Hematopoietic multipotent progenitor cell treated with erythropoietin and hydrocortisone succinate and interleukin-3 and kit ligand, for 17 days (in vitro differentiated cells): Measurements from ENCODE around the gene SCN10A.

Experiments used
- DNase-seq: peaks from one replicate; pipeline ENCODE4 v3.0.0-alpha.2; 2015; ENCODE audit warnings: low spot score

The SCN10A gene

GRCh38 chr3:38773528-38773927 lies 42.5 kb downstream of the SCN10A start:
- no peak for DNase-seq

DNA sequence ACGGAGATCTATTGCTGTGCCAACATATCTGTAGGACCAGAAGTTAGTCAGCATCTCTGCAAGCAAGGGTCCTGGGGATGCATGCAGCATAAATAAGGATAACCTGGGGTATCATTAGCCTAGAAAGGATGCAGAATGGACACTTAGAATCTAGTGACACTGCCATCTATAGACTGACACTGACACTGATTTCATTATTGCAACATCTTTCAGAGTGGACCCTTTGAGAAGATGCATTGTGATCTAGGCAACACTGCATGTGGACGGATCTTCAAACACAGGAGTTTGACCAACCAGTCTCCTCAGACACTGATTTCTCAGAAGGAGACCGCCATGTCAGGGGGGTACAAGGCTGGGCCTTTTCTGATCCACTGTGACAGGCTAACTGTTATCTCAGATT lies 52.4 kb downstream of the SCN10A start:
- no peak for DNase-seq

DNA sequence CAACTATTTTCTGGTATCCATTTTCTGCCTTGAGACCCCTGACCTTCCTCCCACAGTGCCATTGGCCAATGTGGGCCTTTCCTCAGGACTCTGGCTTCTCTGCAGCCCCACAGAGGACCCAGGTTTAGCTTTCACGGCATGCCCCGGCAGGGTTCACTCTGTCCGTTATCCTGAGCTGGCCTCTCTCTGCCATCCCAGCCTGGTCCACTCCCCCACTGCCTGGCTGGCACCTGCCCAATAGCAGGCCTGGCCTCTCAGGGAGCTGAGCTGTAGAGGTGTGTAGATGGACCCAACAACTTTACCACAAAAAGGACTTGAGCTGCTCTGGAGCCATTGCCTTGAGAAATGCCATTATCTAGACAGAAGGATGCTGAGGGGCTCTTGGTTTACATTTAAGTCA lies 57.5 kb downstream of the SCN10A start:
- no peak for DNase-seq

DNA sequence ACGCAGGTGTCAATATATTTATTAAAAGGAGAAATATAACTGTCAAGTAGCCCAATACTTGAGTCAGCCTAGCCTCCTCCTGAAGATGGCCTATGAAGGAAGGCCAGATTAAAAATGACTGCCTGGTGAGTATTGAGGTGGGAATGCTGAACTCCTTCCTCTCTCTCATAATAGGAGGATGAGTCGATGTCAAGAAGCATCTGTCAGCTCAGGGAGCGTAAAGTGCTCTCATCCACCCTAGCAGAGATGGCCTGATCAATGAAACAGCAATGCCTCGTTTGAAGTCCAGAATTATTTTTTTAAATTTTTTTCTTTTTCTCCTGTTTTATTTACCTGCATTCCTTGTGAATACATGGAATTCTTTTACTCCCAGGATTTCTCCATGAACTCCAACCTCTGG lies 58.3 kb downstream of the SCN10A start:
- no peak for DNase-seq

DNA sequence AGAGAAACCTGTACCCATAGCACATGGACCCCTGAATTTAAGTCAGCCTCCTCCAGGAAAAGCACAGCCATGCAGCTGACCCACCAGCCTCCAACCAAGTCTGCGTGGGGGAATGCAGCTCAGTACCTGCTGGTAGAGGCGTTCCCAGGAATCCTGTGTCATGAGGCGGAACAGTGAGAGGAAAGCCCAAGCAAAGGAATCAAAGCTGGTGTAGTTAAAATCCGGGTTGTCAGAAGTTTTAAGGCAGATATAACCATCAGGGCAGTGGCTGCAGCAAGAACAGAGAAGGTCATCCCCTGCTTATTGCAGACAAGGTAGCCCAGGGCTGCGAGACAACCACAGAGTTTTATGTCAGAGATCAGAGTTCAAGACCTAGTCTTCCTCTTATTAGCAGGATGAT lies 59.1 kb downstream of the SCN10A start:
- DNase-seq = no peak

DNA sequence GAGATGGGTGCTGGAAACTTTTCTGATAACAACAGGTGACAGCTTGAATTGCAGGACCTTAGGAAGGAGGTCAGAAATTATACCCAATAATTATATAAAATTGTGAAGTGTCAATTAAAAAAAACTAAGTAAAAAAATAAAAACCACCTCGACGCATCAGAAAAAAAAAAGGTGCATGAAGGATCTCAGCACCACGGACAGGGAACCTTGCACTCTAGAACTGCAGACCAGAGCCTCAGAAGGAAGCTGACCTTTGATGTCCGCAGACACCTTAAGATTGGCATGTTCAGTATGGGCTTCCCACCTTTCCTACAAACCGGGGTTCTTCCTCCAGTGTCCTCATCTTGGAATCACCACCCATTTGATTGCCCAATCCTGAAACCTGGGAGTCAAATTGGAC lies 60.9 kb downstream of the SCN10A start:
- no peak for DNase-seq

DNA sequence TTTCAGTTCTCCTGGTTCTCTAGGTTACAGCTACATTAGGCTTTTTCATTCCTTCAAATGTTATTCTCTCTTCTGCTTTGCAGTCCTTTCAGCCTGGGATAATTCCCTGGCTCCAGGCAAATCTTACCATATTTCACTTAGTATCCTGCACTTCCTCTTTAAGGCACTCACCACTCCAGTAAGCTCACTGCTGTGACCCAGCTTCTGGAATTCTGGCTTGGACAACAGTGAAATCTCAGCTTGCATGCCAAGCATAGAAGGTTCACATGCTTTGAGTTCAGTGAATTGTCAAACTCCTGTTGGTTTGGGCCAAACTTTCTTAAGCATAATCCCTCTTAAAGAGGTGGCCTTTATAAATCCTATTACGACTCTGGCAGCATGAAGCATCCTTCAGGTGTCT lies 69.4 kb downstream of the SCN10A start:
- no peak for DNase-seq

DNA sequence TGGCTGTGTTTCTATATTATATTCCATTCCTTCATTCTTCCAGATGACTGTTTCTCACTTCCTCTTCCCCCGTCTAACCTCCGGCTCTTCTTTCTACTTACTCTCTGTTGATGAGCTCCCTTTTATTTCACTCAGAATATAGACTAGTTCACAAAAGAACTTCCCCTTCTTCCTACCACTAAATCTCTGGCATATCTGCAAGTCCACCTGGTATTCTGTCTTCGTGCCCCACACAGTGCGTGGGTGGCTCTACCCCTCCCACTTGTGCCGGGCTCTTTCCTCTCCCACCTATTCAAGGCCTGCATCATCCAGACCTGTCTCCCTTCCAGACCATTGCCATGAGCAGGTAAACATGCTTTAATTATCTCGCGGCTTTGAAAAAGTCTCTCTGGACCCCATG lies 73.0 kb downstream of the SCN10A start:
- DNase-seq = no peak

- DNase-seq = no peak
Observed at GRCh38 chr3:38742550-38742949, 73.5 kb downstream of the SCN10A start.

DNA sequence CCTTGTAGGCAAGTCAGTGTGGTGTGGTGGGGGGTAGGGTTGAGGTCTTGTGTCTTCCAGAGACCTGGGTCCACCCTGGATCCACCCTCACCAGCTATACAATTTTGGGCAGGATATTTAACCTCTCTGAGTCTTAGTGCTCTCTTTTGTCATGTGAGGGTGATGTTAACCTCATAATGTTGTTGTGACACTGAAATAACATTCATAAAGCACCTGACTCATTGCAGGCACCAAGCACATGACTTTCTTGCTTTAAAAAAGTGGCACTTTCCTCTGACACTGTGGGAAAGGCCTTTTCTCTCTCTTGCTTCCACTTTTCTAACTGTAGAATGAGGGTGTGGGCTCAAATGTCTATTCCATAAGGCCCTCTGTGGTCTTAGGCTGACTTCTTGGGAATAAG lies 75.5 kb downstream of the SCN10A start:
- DNase-seq = no peak

- no peak for DNase-seq
Observed at GRCh38 chr3:38739931-38740330, 76.1 kb downstream of the SCN10A start.

DNA sequence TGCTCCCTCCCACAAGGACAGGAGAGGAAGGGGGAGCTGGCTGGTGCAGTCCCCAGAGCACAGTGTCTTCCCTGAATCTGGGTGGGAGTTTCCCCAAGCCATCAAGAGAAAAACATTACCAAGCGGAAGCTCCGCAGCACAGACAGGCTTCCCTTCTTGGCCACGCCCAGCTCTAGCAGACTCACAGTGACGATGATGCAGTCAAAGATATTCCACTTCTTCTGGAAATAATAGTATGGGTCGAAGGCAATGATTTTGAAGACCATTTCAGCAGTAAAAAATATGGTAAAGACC lies 76.7 kb downstream of the SCN10A start:
- DNase-seq = no peak

DNA sequence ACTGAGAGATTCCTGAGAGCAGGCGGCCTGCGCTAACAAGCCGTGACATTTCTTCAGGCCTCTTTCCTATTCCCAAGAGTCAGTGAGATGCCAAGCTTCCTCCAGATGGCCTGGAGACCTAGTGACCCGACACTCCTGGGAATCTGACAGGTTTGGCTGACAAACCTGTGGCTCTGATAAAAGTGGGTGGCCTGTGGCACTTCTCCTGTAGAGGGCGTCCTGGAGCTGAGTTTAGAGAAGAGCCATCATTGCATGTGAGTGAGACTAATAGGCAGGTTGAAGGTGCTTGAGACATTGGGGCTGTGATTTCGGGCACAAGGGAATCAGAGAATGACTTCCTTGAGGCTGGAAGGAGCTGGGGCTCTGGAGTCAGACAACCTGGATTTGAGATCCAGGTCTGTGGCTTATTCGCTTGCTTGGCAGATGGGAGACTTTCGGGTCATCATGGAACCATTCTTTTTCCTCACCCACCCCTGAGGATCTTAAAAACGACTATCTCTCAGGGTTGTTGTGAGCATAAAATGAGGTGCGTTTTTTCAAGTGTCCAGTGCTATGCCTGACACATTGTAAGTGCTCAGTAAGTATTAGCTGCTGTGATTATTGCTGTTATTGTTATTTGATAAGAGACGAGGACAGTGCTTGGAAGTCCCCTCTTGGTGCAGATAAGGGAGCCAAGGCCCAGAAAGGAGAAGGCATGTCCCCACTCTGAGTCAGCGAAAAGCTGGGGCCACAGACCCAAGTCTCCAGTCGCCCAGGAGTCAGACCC lies 77.2 kb downstream of the SCN10A start:
- DNase-seq = peak; percentile 35

DNA sequence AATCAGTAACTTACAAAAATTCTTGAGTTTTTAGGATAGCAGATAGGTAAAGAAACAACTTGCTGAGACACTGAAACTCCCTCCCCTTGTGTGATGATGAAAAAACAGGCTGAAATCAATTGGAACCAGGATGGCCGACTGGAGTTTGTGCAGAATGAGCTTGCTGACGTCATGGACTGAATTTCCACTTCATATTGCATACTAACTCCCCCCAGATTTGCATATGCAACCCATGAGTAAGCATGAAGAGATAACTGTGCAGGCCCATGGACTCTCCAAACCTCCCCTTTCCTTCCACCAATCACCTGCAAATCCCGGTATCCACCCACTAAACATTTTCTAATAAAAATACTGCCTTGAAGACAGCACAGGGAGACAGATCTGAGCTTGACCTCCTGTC lies 84.5 kb downstream of the SCN10A start:
- no peak for DNase-seq

DNA sequence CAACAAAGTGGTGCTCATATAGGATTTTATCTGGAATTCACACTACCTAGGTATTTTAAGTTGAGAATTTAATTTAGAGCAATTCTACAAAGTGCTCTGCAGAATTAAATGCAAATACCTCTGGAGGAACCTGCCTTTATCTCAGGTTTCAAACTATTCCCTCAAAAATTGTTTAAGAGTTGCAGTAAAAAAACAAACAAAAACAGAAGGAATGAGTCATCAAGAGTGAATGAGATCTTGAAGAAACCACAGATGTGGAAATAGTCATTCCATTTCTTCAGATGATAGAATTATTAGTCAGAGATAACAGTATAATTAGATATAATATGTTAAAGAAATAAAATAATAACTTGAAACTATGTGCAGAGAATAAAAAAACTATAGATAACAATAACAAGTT lies 85.7 kb downstream of the SCN10A start:
- DNase-seq = no peak

GRCh38 chr3:38728008-38728407 lies 88.0 kb downstream of the SCN10A start:
- DNase-seq = no peak

DNA sequence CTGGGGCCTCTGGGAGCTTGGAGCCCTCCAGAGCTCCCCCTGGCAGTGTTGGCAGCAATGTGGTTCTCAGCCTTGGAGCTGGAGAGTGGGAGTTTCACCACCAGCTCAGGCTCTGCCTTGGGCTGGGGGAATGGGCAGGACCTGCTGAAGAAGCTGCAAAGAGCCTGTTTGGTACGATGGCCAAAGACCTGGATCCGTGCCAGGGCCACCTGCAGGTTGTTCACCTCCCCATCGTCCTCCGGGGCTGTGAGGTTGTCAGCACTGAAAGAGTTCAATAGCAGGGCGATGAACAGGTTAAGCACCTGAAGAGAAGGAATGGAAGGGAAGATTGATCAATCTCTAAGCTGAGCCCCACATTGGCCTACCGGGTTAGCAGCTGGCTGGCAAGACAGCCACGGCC lies 89.3 kb downstream of the SCN10A start:
- DNase-seq = no peak

DNA sequence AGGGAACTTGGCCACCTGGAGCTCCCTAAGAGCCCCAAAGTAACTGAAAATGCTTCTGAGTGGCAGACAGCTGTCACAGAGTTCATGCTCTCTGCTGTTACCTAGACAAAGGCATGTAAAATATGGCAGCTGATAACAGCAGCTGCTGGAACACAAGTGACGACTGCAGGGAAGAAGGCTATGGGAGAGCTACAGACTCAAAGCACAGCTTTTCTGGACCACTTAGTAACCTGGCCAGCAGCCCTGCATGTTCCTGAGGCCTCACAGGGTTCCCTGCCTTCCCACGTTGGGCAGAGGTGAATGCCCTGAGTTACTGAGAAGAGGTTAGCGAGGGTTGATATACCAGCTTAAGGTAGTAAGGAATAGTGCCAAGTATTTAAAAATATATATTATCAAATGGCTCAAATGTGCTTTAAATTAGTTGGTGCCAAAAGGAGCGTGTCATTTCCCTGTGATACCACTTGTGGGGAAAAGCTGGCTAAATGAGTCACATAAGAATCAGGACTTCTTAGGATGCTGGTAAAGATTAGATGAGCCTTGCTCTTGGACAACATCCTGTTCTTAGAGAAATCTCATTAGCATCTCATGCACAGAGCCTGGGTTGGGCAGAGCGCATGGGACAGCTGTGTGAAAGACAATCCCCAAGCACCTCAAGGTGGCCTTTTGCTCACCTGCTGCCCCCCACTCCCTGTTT lies 90.1 kb downstream of the SCN10A start:
- DNase-seq = peak; percentile 51

DNA sequence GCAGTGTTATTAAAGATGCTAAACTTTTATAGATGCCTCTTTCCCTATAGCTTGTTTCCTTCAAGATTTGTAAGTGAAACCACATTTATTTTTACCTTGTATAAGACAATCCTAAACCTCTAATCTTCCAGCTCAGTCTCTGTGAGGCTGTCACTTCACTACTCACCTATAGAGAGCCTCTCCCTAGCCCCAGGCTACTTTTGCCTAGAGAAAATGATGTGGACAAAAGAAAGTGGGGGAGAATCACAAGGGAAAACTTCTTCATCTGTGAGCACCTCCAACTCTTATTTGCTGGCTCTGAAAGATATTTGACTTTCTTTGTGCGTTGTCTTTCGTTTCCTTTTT lies 91.7 kb downstream of the SCN10A start:
- no peak for DNase-seq

- peak; percentile 71 for DNase-seq
Observed at GRCh38 chr3:38723569-38724391, 92.2 kb downstream of the SCN10A start.

GRCh38 chr3:38722781-38723568 lies 93.0 kb downstream of the SCN10A start:
- peak; percentile 20 for DNase-seq

- no peak for DNase-seq
Observed at GRCh38 chr3:38721207-38721772, 94.7 kb downstream of the SCN10A start.
